CD14-positive monocyte (primary cell): ENCODE data around the gene POLR1F. TPM values are rescaled to one million over a fixed set of nuclear protein-coding genes. Genes with fewer than 3 reads are reported as not detected.

Experiments used
- DNase-seq, 3 donors: peaks; one replicate each; pipeline ENCODE4 v3.0.0-alpha.2; 2011 to 2022
- H2AFZ ChIP-seq: 2 replicates; pipeline ENCODE4 v1.6.0; 2012; ENCODE audit warnings: mild to moderate bottlenecking, low read depth, low read length, inconsistent platforms; ENCODE audit not compliant: insufficient read depth, poor library complexity, severe bottlenecking
- H3K27ac ChIP-seq, 2 donors: 1 replicate in 1 of 2; 2 replicates in 1 of 2; pipeline ENCODE4 v1.5.1; 2012 to 2013; ENCODE audit warnings: low read length in 2 of 2, control low read depth in 1 of 2, inconsistent platforms in 1 of 2, low read depth in 1 of 2, mild to moderate bottlenecking in 1 of 2
- H3K27me3 ChIP-seq, 2 donors: one replicate each; pipeline versions ENCODE4 v1.6.0 to v1.6.1; 2011 to 2013; ENCODE audit warnings: low read length in 2 of 2; ENCODE audit not compliant: control insufficient read depth in 2 of 2, insufficient read depth in 2 of 2
- H3K36me3 ChIP-seq, 2 donors: replicated peaks in 1 of 2; 1 replicate in 1 of 2; 2 replicates in 1 of 2; pipeline versions ENCODE4 v1.5.1 to v1.6.1; 2012 to 2013; ENCODE audit warnings: low read length in 2 of 2, control low read depth in 1 of 2, inconsistent platforms in 1 of 2, mild to moderate bottlenecking in 1 of 2; ENCODE audit not compliant: insufficient read depth in 2 of 2, control insufficient read depth in 1 of 2
- H3K4me1 ChIP-seq, 2 donors: 1 replicate in 1 of 2; 2 replicates in 1 of 2; pipeline versions ENCODE4 v1.5.1 to v1.6.1; 2012 to 2013; ENCODE audit warnings: low read length in 2 of 2, control low read depth in 1 of 2, inconsistent platforms in 1 of 2, mild to moderate bottlenecking in 1 of 2, moderate library complexity in 1 of 2; ENCODE audit not compliant: insufficient read depth in 2 of 2, control insufficient read depth in 1 of 2
- H3K4me2 ChIP-seq: replicated peaks from 2 replicates; pipeline ENCODE3; 2012; ENCODE audit warnings: low read length, moderate library complexity, mild to moderate bottlenecking; ENCODE audit not compliant: poor library complexity, severe bottlenecking; ENCODE audit errors: extremely low read depth
- H3K4me3 ChIP-seq, 3 experiments: fragments of 200-600 bp in 1 of 3; sonication (generic) in 1 of 3; replicated peaks in 1 of 3; 1 replicate in 2 of 3; 2 replicates in 1 of 3; pipeline ENCODE4 v1.5.1; 2011 to 2013; ENCODE audit warnings: low read length in 3 of 3, mild to moderate bottlenecking in 3 of 3, control low read depth in 2 of 3, low read depth in 2 of 3, inconsistent platforms in 1 of 3, moderate library complexity in 1 of 3
- H3K79me2 ChIP-seq: 2 replicates; pipeline ENCODE4 v1.6.0; 2012; ENCODE audit warnings: mild to moderate bottlenecking, control low read depth, inconsistent platforms, low read length, moderate library complexity; ENCODE audit not compliant: insufficient read depth
- H3K9ac ChIP-seq: 2 replicates; pipeline ENCODE4 v1.6.0; 2017; ENCODE audit warnings: low read length, mild to moderate bottlenecking; ENCODE audit not compliant: insufficient read depth, poor library complexity, severe bottlenecking
- H3K9me3 ChIP-seq, 2 donors: replicated peaks in 1 of 2; 1 replicate in 1 of 2; 2 replicates in 1 of 2; pipeline versions ENCODE4 v1.5.1 to v1.6.1; 2012 to 2013; ENCODE audit warnings: low read length in 2 of 2, control low read depth in 1 of 2; ENCODE audit not compliant: control insufficient read depth in 1 of 2, insufficient read depth in 1 of 2
- H4K20me1 ChIP-seq: 2 replicates; pipeline ENCODE4 v1.6.0; 2012; ENCODE audit warnings: mild to moderate bottlenecking, low read length, control low read depth, moderate library complexity; ENCODE audit not compliant: insufficient read depth
- H3K27ac Mint-ChIP-seq, 7 donors: one replicate each; pipeline ENCODE4 v1.8.0; 2020; ENCODE audit warnings: mild to moderate bottlenecking in 7 of 7, mixed read lengths in 7 of 7, moderate library complexity in 6 of 7, inconsistent platforms in 2 of 7
- H3K27me3 Mint-ChIP-seq, 3 donors: one replicate each; pipeline ENCODE4 v1.8.0; 2021 to 2022; ENCODE audit warnings: low read depth in 3 of 3, mild to moderate bottlenecking in 3 of 3, mixed read lengths in 3 of 3, moderate library complexity in 3 of 3, inconsistent platforms in 1 of 3
- H3K36me3 Mint-ChIP-seq, 2 donors: one replicate each; pipeline ENCODE4 v1.8.0; 2020; ENCODE audit warnings: mixed read lengths in 2 of 2, inconsistent platforms in 1 of 2, mild to moderate bottlenecking in 1 of 2
- H3K4me1 Mint-ChIP-seq: one replicate; pipeline ENCODE4 v1.8.0; 2020; ENCODE audit warnings: mild to moderate bottlenecking, mixed read lengths
- H3K4me3 Mint-ChIP-seq, 2 donors: one replicate each; pipeline ENCODE4 v1.8.0; 2020; ENCODE audit warnings: mild to moderate bottlenecking in 2 of 2, mixed read lengths in 2 of 2, moderate library complexity in 1 of 2
- H3K9me3 Mint-ChIP-seq, 7 donors: one replicate each; pipeline ENCODE4 v1.8.0; 2020 to 2022; ENCODE audit warnings: mixed read lengths in 7 of 7, mild to moderate bottlenecking in 6 of 7, moderate library complexity in 6 of 7, inconsistent platforms in 2 of 7
- CTCF ChIP-seq: fragments of 200-600 bp; IDR thresholded peaks from one replicate; pipeline ENCODE4 v1.8.0; 2022; ENCODE audit warnings: antibody characterized with exemption, mild to moderate bottlenecking
- WGBS: methylation state at CpG from one replicate; pipeline ENCODE4 v1.1.5; 2013; ENCODE audit warnings: missing lambda C conversion rate; ENCODE audit not compliant: insufficient coverage; 5-methylcytosine and 5-hydroxymethylcytosine counted together
- intact Hi-C, 2 donors: fragments of 100-400 bp; cut with micrococcal nuclease; formaldehyde crosslinking; loops; one replicate each; pipeline versions ENCODE4 v1.15.0 to v1.15.1; 2023
- polyA plus RNA-seq, 3 donors: library from polyadenylated mRNA; depleted of rRNA in 1 of 3; unstranded in 2 of 3; stranded (reverse) in 1 of 3; fragments of 300-500 nt in 2 of 3; fragments of >200 nt in 1 of 3; fragmentation: Illumina TruSeq in 2 of 3; gene quantifications; 1 replicate in 2 of 3; 2 replicates in 1 of 3; pipeline ENCODE4 v1.2.3, GENCODE V29; 2012 to 2021

The POLR1F gene
- polyA plus RNA-seq, 3 donors = 11.7 to 17.9 (median 12.4) TPM

GRCh38 chr7:19696926-19697325, 11.9 kb downstream of the POLR1F start:
- no peak for TF ChIP-seq CTCF
- no peak for DNase-seq
- Mint-ChIP-seq H3K9me3 (peaks cover 0 to 6% (median 2%) of the 10 kb centered on the region in 7 donors), H3K4me1 (no peaks in the 10 kb centered on the region), H3K27me3 (peaks cover 0 to 1% (median 0%) of the 10 kb centered on the region in 3 donors), H3K36me3 (peaks cover 33% of the 10 kb centered on the region in 2 donors), H3K4me3 (no peak overlapping the region), H3K27ac (no peak overlapping the region)
- intact Hi-C loops = no loop called here
- Histone ChIP-seq H3K4me2 (no peak overlapping the region), H3K9ac (no peak overlapping the region), H3K36me3 (peaks cover 20 to 30% of the 10 kb centered on the region in 2 donors), H3K4me1 (no peaks in the 10 kb centered on the region), H3K27me3 (no peaks in the 10 kb centered on the region), H4K20me1 (no peaks in the 10 kb centered on the region), H3K9me3 (peaks cover 0 to 7% of the 10 kb centered on the region in 2 donors), H3K27ac (no peak overlapping the region), H3K4me3 (no peak overlapping the region), H2AFZ (no peak overlapping the region), H3K79me2 (no peaks in the 10 kb centered on the region)

GRCh38 chr7:19692111-19692828, 16.6 kb downstream of the POLR1F start:
- Histone ChIP-seq H4K20me1 (no peaks in the 10 kb centered on the region), H3K27me3 (no peaks in the 10 kb centered on the region), H3K4me1 (no peaks in the 10 kb centered on the region), H3K36me3 (peaks cover 2 to 11% of the 10 kb centered on the region in 2 donors), H3K9ac (no peak overlapping the region), H2AFZ (no peak overlapping the region), H3K27ac (no peak overlapping the region), H3K4me3 (no peak overlapping the region), H3K79me2 (no peaks in the 10 kb centered on the region), H3K9me3 (peaks cover 0 to 10% of the 10 kb centered on the region in 2 donors), H3K4me2 (no peak overlapping the region)
- Mint-ChIP-seq H3K4me1 (no peaks in the 10 kb centered on the region), H3K36me3 (peaks cover 2 to 4% of the 10 kb centered on the region in 2 donors), H3K4me3 (no peak overlapping the region), H3K27me3 (peaks cover 0 to 2% (median 0%) of the 10 kb centered on the region in 3 donors), H3K27ac (no peak overlapping the region), H3K9me3 (peaks cover 3 to 19% (median 9%) of the 10 kb centered on the region in 7 donors)
- no peak for DNase-seq
- no peak for TF ChIP-seq CTCF
- intact Hi-C loops = no loop called here
- 97% methylated on average over 18 of the region's 26 CpGs for WGBS
